Activated CD8-positive, alpha-beta memory T cell treated with anti-CD3 and anti-CD28 coated beads for 48 hours (primary cell): Measurements from ENCODE around the gene TBPL1.

Source experiments
- DNase-seq, 3 experiments: peaks; one replicate each; pipeline ENCODE4 v3.0.0-alpha.2; 2020; ENCODE audit warnings: low read depth in 2 of 3, low spot score in 2 of 3

TBPL1 gene

GRCh38 chr6:134039116-134039515 is 86.1 kb downstream of the TBPL1 start:
- DNase-seq: no peak
